COLO668 (cell line): Measurements from ENCODE around the gene SYNDIG1.

ENCODE experiments used
- DNase-seq: peaks from one replicate; lab custom pipeline; 2025; ENCODE audit not compliant: unreplicated experiment; lab: John Stamatoyannopoulos, UW

The SYNDIG1 gene

DNA sequence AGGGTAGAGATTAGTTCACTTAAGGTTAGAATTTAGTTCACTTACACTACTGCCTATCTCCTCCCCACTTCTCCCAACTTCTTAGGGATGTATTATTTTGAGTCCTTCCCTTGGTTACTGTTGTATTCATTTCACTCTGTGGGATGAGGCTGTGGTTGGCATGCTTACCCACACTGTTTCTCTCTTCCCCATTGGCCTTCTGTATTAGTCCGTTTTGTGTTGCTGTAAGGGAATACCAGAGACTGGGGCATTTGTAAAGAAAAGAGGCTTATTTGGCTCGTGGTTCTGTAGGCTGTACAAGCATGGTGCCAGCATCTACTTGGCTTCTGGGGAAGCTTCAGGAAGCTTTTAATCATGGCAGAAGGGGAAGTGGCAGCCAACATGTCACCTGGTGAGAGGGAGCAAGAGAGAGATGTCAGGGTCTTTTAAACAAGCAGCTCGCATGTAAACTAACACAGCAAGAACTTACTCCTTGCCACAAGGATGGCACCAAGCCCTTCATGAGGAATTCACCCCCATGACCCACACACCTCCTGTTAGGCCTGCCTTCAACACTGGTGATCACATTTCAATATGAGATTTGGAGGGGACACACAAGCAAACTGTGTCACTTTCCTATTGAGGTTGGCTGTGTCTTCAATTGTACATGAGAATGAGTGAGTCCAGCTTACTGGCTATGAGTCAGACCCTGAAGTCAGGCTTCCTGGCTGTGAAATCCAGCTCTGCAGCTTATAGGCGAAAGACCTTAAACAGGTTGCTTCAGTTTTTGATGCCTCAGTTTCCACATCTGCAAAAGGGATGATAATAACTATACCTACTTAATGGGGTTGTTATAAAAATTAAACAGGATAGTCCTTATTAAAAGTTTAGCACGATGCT, 53.3 kb downstream of the SYNDIG1 start:
- no peak for DNase-seq

DNA sequence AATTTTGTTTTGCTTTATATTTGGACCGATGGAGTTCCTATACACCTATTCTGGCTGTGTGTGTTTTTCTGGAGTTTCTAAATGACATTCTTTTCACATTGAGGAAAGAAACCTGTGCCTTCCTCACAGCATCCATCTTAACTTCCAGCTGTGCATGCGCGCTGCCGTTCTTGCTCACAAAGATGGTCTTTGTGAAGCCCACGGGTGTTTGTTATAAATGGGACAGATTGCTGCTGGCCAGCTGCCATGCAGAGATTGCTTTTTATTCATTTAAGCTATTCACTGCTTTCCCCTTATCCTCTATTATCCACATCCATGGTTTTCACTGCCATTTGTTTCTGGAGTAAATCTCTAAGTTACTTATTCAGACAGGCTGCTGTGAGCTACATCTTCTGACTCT, 54.2 kb downstream of the SYNDIG1 start:
- DNase-seq: no peak

DNA sequence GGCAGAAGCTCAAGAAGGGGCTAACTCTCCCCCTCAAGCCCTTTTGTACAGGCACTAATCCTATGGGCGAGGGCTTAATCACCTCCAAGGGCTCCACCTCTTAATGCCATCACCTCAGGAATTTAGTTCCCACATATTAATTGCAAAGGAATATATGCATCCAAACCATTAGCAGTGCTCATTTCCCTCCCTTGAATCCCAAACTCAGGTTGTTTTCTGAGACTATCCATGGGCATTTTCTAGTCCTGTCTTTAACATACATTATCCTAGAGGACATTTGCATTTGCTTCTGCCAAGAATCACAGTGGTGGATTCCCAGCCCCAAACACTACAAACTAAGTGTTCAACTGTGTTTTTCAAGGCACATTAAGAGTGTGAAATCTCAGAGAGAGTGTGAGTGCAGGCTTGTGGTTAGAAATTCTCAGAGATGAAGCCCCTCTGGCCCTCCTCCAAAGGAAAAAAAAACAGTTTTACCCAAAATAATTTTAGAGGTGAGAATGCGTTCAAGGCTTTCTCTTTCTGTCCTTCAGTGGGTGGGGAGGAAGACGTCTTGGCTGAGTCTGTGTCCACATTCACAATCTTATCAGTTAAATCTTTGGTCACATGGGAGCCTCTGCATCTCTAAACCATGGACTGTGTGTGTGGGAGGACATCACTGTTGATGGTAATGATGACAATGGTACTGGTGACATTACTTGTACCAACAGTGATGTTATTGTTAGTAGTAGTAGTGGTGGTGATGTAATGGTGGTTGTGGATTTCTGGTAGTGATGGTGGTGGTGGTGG, 59.3 kb downstream of the SYNDIG1 start:
- DNase-seq: no peak

DNA sequence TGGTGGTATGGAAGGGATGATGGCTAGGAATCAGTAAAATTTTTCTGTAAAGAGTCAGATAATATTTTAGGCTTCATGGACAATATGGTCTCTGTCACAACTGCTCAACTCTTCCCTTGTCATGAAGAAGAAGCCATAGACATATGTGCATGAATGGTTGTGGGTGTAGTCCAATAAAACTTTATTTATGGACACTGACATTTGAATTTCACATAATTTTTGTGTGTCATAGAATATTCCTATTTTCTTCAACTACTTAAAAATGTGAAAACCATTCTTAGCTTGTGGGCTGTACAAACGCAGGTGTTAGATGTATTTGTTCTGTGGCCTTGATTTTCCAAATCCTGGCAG, 59.9 kb downstream of the SYNDIG1 start:
- DNase-seq: no peak

DNA sequence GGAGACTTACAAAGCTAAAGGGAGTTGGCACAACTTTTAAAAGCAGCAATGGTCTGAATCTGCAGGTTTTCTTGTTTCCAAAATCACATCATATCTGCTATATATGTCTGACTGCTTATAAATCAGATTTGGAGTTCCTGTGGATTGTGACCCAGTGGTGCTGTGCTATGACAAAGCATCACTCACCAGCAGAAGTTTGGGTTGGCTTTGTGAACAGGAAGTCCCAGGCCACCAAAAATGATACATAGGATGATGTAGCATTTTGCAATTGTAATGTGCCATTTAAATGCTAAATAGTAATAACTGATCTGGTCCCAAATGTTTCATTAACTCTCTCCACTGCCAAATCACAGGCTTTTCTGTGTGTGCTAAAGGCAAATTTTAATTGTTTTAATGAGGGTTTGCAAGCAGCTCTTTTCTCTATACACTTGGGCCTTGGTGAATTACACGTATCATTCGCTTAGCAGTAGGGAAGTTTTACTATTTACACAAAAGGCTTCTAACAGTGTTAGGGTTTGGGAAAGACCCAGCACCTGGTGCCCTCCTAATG, 60.8 kb downstream of the SYNDIG1 start:
- DNase-seq: no peak

DNA sequence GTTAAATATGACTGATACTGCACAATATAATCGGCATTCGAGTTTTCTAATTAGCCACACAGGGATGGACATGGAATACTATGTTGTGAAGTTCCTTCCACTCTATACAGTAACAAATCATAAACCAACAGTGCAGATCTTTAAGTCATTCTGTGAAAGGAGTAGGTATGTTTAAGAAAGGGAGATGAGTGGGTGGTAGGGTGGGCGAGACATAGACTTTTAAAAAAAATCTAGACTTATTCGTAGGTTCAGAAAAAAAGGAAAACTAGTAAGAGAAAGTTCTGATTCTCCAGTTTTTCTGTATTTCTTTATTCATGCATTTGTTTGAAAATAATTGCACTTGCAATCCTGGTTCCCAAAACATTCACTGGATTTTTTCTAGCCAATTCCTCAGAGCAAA, 61.8 kb downstream of the SYNDIG1 start:
- DNase-seq: no peak

DNA sequence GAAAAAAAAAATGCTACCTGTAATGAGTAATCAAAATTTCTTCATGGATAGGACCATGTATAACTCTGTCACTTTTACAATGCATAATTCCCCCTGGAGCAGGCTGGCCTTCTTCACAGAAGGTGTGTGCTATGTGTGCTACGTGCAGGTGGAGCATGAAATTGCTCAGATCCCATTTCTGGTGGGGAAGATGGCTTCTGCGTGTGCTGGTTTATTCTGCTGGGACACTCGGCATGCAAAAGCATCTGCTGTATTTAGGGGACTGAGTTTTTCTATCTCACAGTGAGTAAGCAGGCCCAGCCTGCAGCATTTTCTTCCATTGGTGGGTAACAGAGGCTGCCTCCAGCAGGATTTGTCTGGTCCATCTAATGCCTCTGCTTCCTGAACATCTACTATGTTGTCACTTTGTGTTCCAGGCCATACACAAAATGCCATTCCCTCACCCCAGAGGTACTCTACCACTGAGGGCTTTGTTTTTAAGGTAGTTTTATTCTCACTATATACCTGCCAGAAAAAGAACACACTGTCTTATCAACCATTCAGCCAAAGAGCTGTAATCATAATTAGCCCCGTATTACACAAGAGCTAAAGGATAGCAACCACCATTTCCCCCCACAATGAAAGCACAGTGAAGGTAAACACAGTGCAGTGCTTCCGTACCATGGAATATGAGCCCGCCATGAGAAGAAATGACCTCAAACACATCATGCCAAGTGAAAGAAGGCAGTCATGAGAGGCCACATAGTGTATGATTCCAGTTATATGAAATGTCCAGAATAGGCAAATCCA, 62.4 kb downstream of the SYNDIG1 start:
- no peak for DNase-seq

DNA sequence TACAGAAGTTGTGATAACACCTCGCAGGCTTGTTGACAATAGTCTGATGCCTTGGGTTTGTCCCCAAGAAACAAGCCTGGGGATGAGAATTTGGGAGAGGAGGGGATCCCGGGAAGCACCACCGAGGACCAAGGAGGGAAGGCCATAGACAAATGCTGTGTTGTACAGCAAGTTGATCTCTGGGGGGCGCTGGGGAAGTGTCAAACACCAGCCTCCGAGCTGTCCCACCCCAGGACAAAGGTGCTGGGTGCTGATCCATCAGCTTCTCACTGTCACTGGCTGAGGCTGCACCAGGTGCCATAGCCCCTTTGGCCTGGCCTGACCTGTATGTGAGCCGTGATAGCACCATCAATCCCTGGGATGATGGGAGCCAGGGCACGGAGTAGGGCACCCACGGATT, 64.0 kb downstream of the SYNDIG1 start:
- no peak for DNase-seq

DNA sequence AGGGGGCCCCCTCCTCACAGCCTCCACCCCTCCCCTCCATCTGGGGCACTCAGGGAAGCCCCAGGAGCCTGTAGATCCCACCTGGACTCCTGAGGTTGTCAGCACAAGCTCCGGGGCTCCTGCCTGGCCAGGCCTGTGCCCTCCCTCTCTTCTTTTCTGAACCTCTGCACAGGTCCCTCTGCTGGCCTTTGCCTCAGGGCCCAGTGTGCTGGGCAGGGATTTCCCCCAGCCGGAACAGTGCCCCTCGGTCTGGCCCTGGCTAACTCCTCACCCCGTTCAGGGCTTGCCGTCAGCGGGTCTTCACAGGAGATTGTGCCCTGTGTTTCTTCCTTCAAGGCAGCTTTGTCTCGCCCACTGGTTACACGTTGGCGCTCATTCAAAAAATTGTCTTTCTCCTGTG, 64.9 kb downstream of the SYNDIG1 start:
- no peak for DNase-seq

DNA sequence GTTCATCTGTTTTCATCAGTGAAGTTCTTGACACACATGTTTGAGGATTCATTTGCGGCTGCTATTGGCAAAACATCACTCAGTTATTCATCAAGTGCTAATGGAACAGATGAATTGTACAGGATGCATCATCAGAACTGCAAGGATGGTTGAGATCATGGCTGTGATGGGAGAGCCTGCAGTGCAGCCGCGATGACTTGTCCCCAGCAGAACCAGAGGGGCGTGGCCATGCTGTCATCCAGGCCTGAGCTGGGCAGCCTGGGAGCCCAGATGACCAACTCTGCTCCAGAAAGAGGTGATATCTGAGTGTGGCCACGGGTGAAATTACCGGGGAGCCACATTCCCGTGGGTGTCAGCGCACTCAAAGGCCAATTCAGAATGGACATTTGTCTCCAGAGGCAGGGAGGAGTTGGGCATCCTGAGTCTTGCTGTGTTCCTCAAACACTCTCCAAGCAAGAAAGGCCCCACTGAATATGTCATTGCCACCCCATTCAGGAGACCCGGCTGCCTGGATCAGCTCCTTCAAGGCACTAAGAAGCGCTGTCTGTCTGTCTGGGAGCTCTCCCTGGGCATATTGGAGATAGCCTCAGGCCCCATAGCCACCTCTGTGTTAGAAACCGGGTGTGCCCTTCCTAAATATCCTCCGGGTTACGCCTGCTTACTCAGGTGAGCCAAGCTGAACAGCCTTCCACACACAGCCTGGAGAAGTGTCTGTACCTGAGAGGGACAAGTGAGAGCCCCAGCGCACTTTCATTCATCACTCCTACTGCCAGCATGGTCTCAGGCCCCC, 66.7 kb downstream of the SYNDIG1 start:
- DNase-seq: no peak

DNA sequence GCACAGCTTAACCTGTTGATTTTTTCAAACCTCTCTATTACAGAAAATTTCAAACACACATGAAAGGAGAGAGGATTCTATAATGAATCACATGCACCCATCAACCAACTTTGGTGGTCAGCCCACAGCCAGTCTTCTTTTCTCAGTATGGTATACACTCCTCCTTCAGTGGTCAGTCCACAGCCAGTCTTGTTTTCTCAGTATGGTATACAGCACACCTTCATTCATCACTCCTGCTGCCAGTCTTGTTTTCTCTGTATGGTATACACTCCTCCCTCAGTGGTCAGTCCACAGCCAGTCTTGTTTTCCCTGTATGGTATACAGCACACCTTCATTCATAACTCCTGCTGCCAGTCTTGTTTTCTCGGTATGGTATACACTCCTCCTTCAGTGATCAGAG, 67.8 kb downstream of the SYNDIG1 start:
- no peak for DNase-seq

DNA sequence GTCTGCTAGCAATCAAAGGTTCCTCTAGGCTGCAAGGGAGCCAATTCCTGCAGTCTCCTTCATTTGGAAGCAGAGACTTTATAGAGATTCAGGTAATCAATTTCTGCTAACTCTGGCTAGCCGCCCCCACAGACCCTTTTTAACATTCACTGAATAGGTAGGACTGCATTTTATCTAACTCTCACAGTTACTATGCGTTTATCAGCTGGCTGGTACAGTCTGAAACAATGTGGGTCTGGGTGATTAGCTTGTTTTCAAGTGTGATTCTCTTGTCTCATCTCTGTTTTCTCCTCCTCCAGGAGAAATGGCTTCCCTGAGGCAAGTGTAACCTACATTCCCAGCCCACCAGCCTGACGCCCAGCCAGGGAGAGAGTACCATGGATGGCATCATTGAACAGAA, 73.3 kb downstream of the SYNDIG1 start:
- no peak for DNase-seq

DNA sequence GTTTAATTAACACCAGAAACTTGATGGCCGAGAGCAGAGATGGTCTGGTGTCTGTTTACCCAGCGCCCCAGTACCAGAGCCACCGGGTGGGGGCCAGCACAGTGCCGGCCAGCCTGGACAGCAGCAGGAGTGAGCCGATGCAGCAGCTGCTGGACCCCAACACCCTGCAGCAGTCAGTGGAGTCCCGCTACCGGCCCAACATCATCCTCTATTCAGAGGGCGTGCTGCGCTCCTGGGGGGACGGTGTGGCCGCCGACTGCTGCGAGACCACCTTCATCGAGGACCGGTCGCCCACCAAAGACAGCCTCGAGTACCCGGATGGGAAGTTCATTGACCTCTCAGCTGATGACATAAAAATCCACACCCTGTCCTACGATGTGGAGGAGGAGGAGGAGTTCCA, 73.7 kb downstream of the SYNDIG1 start:
- DNase-seq: no peak

DNA sequence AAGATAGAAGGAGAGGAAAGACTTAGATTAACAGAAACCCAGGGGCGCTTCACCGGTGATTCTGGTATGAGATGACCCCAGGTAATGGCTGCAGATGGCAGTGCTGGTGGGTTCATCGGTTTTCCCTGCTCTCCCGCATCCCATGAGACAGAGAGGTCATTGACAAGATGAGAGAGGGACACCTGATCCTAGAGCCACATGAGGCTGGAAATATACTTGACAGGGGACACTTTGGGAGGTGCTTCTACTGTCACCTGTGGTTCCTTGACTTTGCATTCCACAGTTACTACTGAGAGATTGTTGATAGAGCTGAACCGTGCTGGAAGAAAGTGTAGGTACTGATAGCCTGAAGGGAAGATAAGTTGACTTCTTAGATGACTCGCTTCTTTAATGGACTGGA, 74.3 kb downstream of the SYNDIG1 start:
- no peak for DNase-seq

DNA sequence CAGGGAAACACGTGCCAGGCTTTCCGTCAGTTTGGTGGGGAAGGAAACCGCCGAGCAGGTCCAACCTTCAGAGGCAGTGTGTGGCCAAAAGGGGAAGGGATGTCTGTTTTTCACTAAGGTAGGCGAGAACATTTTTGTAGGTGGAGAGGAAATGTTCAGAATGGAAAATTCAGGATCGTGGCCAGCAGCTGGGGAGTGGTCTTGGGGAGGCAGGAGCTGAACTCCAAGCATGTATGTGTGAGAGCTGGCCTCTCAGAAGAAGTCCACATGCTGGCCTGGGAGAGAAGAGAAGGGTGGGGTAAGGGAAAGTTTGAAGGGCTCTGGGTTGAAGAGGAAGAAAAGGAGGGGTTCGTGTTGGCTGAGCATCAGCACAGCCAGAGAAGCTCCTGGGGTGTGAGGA, 74.9 kb downstream of the SYNDIG1 start:
- DNase-seq: no peak

DNA sequence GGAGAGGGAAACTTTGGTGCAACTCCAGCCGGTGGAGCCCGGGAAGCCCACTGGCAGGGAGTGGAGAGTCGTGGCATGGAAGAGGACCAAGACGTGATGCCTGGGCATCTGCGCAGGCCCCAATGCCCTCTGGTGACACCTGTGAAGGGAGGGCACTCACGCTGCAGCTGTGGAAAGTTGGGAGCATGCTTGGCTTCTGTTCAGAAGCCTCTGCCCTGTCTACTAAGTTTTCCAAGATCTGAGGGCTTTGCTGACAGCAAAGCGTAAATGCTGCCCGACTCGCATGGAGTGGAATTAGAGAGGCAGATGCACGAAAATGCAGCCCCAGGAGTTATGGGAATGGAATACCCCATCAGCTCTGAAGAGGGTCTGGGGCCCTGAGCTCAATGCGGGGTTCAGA, 75.7 kb downstream of the SYNDIG1 start:
- DNase-seq: no peak

DNA sequence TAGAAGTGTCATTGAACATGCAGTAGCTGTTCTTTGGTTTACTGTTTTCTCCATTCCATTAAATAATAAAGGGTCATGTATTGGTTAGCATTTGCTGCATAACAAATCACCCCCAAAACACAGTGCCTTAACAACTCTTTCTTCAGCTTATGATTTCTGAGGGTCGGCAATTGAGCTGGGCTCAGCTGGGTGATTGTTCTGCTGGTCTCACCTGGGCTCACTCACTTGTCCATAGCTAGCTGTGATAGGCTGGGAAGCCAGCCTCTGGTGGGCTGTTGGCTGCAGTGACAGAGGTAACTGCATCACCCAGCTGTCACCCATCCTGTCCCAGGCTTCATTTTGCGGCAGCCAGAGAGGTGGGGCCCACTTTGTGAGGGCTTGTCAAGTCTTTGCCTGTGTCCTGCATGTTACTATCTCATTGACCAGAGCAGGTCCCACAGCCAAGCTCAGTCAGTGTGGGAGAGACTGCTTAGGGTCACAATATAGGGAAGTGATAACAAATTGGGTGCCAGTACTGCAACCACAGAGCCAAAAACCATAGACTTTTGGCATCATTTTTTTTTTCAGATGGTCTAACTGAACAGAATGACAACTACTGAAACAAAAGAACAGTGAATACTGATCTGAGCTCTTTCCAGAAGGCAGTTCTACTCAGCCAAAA, 76.9 kb downstream of the SYNDIG1 start:
- no peak for DNase-seq

DNA sequence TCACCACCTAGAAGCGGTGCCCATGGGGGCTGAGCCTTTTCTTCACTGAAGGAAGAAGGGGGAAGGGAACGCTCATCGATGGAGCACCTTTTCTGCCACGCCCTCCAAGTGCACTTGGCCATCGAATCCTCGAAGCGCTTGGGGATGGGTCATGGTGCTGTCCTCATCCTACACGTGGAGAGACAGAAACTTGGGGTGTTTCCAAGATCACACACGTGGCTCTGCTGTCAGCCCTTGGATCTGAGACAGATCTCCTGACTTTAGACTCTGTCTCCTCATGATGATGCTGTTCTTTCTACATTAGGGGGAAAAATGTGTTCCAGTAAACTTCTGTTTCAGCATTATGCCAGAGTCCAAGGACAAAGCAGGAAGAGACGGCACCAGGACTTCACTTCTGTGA, 78.5 kb downstream of the SYNDIG1 start:
- DNase-seq: no peak

DNA sequence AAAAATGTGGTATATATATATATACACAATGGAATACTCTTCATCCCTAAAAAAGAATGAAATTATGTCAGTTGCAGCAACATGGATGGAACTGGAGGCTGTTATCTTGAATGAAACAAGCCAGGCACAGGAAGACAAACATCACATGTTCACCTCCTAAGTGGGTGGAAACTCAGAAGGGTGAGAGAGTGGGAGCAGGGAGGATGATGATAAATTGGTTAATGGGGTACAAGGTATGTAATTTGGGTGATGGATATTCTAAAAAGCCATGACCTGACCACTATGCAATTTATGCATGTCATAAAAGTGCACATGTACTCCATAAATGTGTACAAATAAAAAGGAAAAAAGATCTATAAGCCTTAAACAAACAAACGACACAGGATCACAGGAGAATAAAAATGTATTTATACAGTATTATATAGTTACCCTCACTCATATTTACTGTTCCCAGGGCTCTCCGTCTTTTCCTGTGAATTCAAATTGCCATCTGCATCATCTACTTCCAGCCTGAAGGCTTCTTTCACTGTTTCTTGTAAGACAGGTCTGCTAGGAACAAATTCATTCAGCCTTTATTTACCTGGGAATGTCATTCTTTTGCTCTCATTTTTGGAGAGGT, 89.8 kb downstream of the SYNDIG1 start:
- DNase-seq: no peak
